GM10266 (cell line): ENCODE measurements around the gene KRTAP10-7.
"Not testable (repeated sequence)": the region's sequence is repeated elsewhere in the genome, so short reads cannot be mapped to it uniquely, and the experiment has no call there.

Source experiments
- DNase-seq: peaks from one replicate; pipeline ENCODE4 v3.0.0; 2012; ENCODE audit errors: extremely low spot score
- CTCF ChIP-seq: IDR thresholded peaks from 2 replicates; pipeline ENCODE4 v1.5.1; 2012; ENCODE audit warnings: mild to moderate bottlenecking, low read depth; ENCODE audit not compliant: control insufficient read depth, insufficient read depth; ENCODE audit errors: missing control alignments

KRTAP10-7 gene

DNA sequence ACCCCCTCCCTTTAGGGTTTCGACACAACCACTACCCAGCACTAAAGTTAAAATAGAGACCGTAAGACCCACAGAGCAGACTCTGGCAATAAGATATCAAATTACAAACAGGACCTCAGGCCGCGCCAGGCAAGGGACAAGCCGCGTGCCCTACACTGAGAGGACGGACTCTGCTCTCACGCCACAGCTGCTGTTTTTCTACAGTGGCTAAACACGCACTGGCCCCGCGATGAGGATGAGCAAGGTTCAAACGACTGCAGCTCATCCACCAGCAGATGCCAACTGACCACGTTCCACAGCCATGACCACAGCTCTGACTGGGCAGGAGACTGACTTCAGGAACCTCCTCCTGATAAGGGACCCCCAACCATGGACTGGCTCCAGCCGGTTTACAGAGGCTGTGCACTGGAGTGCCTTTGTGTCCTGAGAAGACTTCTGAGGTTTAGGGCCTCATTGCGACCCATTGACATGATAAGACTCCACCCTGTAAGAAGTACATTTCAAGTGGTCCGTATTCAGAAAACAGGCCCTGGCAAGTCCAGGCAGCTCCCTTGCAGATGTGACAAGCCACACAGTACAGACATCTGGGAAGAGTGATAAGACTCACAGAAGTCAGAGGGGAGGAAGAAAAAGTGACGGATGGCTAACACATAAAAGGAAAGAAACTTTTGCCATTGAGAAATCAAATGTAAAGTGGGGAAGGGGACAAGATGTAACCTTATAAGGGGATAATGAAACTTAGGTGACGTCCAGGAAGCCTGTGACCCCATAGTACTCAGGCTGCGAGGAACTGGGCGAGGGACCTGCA, 6.6 kb upstream of the KRTAP10-7 start:
- DNase-seq: no peak
- TF ChIP-seq CTCF: no peak

DNA sequence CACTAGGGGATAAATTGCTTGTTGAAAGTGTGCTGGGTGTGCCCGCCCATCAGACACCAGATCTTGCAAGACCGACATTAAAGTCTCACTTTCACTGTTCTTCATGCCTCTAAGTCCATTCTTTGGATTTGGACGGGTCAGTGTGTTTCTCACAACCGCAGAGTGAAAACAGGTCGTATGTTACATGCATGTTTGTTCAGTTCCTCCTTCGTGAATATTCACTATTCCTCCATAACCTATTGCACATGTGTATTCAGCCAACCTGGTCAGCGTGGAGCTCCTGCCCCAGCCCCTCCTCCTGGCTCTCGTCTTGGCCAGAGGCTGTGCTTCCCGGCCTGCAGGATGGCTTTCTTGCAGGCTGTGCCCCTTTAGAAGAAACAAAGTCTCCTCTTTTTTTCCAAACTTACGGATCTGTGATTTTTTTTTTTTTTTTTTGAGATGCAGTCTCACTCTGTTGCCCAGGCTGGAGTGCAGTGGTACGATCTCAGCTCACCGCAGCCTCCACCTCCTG, 5.9 kb upstream of the KRTAP10-7 start:
- TF ChIP-seq CTCF: no peak
- no peak for DNase-seq

DNA sequence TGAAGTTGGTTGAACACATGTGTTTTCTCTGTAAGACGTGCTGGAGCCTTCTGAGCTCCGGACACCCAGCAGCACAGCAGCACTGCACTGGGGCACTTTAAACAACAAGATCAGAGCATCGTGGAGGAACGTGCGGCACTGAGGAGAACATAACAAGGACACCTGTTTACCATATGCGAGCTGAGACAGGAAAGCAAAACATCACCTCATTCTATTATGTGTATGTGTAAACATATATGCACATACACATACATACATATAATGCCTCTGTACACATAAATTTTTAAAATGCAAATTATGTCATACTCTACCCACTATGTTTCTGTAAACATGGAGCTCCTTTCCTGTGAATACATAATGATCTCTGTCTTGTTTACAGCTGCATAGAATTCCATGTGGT, 4.9 kb upstream of the KRTAP10-7 start:
- no peak for TF ChIP-seq CTCF
- no peak for DNase-seq

DNA sequence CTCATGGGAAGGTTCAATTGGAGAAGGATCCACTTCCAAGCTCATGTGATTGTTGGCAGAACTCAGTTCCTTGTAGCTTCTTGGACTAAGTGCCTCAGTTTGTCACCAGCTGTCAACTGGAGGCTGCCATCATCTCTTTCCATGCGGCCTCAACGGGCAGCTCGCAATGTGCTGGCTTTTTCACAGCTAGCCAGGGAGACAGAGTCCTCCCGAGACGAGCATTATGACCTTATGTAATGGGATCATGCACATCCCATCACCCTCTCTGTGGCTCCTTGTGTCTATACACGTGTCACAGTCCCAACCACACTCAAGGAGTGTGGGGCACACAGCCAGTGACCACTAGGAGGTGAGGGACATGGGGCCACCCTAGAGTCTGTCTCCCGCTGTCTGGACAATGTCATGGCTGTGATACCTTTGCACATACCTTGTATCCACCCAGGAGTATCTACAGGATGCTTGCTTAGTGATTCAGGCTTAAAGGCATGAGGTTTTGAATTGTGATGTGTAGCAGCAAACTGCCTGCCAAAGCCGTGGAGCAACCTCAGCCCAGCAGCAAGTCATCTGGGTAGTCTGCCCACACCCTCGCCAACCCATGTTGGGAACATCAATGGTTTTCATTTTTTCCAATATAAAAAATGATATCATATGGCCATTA, 4.2 kb upstream of the KRTAP10-7 start:
- no peak for TF ChIP-seq CTCF
- no peak for DNase-seq

- DNase-seq: no peak
- TF ChIP-seq CTCF: no peak
Observed at GRCh38 chr21:44598061-44598460, 2.3 kb upstream of the KRTAP10-7 start.

GRCh38 chr21:44599264-44600029, 950 bp upstream of the KRTAP10-7 start:
- no peak for TF ChIP-seq CTCF
- DNase-seq: no peak

- not testable (repeated sequence) for DNase-seq
Observed at GRCh38 chr21:44601091-44601490, 694 bp downstream of the KRTAP10-7 start.
